Epithelial cell of prostate (primary cell): ENCODE measurements around the gene SPATA31A6.
"Not testable (repeated sequence)": the region's sequence is repeated elsewhere in the genome, so short reads cannot be mapped to it uniquely, and the experiment has no call there.

Source experiments
- DNase-seq: peaks from one replicate; pipeline ENCODE4 v3.0.0-alpha.2; 2011; ENCODE audit warnings: low read depth, low spot score
- H3K27ac ChIP-seq: fragments of 450-650 bp; 2 replicates; pipeline ENCODE4 v1.5.1; 2017; ENCODE audit warnings: mild to moderate bottlenecking

SPATA31A6 gene

DNA sequence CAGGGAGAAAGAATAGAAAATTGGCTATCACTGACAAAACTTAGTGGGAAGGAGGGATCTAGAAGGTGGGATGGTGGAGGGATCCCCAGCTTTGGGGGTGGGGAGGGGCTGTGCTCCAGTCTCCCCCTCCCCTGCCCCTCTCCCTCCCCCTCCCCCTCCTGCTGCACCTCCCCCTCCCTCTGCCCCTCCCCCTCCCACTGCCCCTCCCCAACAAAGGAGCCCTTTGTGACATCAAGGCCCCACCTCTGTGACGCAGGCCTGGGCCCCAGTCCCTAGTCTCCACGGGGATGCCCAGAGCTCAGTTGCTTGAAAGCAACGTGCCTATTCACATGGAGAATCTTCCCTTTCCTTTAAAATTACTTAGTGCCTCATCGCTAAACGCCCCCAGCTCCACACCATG lies at the start of gene SPATA31A6:
Gene SPATA31A6 (plus strand): TSS at position 301 of the 400 bp plus-strand sequence. CDS start 29 bp downstream, at position 330.
- DNase-seq, H3K27ac ChIP-seq: not testable (repeated sequence)

DNA sequence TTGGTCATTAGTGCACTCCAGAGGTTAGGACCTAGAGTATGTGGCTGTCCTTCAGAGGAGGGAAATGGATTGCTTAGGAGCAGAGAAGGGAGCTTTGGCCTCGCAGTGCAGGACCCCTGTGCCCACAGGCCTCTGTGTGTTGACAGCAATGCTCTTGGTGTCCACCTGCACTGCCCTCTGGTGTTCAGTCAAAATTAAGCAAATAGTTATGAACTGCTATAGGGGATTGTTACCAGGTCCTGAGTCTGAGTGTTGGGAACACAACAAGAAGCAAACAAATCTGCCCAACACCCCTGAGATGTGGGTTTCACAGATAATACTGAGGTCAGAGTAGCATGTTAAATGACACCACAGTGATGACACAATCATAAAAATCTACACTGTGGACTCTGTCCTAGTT lies 23.2 kb upstream of the SPATA31A6 start:
- DNase-seq: not testable (repeated sequence)

DNA sequence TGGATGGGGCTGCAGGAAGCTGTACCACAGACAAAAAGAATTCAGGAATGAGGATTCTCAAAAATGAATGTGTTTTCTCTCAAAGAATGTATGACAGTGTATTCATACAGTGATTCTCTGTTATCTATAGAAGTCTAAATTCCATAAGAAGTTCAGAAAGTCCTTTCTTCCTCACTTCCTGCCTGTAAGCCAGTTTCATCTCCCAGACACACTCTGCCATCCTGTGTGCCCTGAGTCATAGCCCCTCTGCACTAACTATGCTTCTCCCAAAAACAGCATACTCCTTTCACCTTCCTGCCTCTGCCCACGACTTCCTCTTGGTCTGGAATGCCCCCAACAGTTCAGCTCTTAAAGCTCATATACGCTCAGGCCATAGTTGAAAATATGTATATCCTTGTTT lies 36.4 kb downstream of the SPATA31A6 start:
- not testable (repeated sequence) for DNase-seq, H3K27ac ChIP-seq

More for the DNA sequence above, 23.2 kb upstream of the SPATA31A6 start:
- not testable (repeated sequence) for H3K27ac ChIP-seq

DNA sequence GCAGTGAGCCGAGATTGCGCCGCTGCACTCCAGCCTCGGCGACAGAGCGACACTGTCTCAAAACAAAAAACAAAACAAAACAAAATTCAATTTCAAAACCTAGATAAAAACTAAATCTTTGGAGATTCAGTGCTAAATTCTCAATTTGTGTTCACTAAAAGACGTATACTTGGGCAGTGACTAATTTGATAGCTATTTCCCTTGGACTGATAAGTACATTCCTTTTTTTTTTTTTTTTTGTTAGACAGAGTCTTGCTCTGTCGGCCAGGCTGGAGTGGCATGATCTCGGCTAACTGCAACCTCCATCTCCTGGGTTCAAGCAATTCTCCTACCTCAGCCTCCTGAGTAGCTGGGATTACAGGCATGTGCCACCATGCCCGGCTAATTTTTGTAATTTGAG lies 39.8 kb downstream of the SPATA31A6 start:
- not testable (repeated sequence) for H3K27ac ChIP-seq, DNase-seq

DNA sequence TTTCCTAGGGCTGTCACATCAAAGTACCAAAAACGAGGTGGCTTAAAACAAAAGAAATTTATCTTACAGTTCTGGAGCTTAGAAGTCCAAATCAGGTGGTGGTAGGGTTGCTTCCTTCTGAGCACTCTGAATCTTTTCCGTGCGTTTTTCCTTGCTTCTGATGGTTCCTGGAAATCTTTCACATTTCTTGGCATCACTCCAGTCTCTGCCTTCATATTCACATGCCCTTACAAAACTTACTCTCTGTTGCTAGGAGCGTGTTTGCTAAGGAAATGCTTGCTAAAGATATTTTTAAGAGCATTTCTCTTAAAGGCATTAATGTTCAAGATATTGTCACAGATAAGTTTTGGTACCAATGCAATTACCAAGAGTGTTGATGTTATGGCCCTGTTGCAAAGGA lies 49.6 kb downstream of the SPATA31A6 start:
- not testable (repeated sequence) for DNase-seq, H3K27ac ChIP-seq

DNA sequence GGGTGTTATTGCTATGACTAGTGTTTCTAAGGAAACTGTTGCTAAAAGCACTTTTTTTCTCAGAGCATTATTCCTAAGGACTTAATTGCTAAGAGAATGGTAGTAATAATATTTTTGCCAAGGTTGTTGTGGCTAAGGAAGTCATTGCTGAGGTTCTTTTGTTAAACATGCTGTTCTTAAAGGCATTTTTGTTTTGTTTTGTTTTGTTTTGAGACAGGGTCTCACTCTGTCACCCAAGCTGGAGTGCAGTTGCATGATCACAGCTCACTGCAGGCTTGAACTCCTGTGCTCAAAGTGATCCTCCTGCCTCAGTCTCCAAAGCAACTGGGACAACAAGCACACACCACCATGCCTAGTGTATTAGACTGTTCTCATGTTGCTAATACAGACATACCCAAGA lies 51.2 kb downstream of the SPATA31A6 start:
- not testable (repeated sequence) for DNase-seq, H3K27ac ChIP-seq

DNA sequence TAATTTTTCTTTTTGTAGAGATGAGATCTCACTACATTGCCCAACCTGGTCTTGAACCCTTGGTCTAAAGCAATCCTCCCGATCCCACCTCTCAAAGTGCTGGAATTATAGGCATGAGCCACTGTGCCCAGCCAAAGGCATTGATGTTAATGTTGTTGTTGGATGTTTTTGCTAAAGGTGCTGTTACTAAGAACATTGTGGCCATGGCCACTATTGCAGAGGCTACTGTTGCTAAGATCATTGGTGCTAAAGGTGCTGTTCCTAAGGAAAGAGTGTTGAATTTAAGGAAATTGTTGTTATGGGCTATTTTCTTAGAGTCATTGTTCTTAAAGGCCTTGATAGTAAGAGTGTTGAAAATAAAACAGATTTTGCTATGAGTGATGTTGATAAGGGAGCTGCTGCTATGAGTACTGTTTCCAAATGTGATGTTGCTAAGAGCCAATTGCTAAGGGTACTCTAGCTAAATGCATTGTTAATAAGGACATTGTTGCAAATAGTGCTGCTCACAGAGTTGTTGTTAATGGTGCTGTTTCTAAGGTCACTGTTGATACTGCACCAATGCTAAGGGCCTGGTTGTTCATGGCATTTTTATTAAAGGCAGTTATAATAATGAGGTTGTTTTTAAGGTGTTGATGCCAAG lies 52.0 kb downstream of the SPATA31A6 start:
- not testable (repeated sequence) for DNase-seq, H3K27ac ChIP-seq

DNA sequence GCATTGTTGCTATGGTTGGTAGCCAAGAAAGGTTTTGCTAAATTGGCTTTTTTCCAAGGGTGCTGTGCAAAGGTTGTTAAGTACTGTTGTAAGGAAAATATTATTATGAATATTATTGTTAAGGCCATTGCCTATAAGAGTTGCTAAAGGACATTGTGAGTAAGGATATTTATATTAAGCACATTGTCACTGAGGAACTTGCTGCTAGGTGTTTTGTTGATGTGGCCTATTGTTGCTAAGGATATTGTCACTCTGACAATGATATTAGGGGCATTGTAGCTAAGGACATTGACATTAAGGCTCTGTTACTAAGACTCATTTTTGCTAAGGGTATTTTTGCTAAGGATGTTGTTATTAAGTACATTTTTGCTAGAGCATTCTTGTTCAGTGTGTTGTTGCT lies 52.6 kb downstream of the SPATA31A6 start:
- not testable (repeated sequence) for DNase-seq, H3K27ac ChIP-seq

DNA sequence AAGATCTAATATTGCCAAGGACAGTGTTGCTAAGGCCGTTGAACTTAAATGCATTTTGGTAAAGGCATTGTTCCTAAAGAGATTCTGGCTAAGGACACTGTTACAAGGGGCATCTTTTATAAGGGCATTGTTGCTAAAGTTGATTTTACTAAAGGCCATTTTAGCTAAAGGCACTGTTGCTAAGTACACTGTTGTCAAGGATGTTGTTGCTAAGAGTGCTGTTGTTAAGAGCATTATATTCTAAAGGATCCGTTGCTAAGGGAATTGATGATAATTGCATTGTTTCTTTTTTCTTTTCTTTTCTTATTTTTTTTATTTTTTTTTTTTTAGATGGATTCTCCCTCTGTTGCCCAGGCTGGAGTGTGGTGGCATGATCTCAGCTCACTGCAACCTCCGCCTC lies 53.9 kb downstream of the SPATA31A6 start:
- DNase-seq, H3K27ac ChIP-seq: not testable (repeated sequence)

DNA sequence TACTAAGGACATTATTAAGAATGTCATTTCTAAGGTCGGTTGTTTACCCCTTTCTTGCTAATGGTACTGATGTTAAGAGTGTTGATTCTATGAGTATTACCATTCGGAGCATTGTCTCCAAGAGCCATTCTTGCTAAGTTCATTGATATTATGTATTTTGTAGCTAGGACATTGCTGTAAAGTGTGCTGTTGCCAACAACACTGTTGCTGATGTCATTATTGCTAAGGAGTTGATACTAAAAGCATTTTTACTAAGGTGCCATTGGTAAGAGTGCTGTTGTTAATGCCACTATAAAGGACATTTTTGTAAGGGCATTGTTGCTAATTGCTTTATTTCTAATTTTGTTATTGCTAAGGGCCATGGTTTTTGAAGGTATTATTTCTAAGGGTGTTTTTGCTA lies 55.4 kb downstream of the SPATA31A6 start:
- not testable (repeated sequence) for H3K27ac ChIP-seq, DNase-seq
